Smooth muscle cell (in vitro differentiated cells): ENCODE data around the gene GNG11. TPM values are rescaled to one million over a fixed set of nuclear protein-coding genes. Genes with fewer than 3 reads are reported as not detected.

Experiments used
- DNase-seq: peaks from one replicate; lab custom pipeline; 2025; ENCODE audit not compliant: unreplicated experiment; lab: John Stamatoyannopoulos, UW
- H2AFZ ChIP-seq: fragments of 200-600 bp; sonication (generic); 2 replicates; pipeline ENCODE4 v1.6.0; 2016; ENCODE audit warnings: antibody characterized with exemption, low read depth, mild to moderate bottlenecking
- H3F3A ChIP-seq: fragments of 200-600 bp; sonication (generic); 2 replicates; pipeline ENCODE4 v1.6.0; 2017; ENCODE audit warnings: antibody characterized with exemption, low read depth
- H3K27ac ChIP-seq: fragments of 200-600 bp; sonication (generic); 2 replicates; pipeline ENCODE4 v1.5.1; 2016; ENCODE audit warnings: low read depth, mild to moderate bottlenecking
- H3K27me3 ChIP-seq: fragments of 200-600 bp; sonication (generic); 2 replicates; pipeline ENCODE4 v1.6.1; 2016; ENCODE audit warnings: low read depth, mild to moderate bottlenecking
- H3K36me3 ChIP-seq: fragments of 200-600 bp; sonication (generic); 2 replicates; pipeline ENCODE4 v1.5.1; 2016; ENCODE audit warnings: low read depth
- H3K4me1 ChIP-seq: fragments of 200-600 bp; sonication (generic); 2 replicates; pipeline ENCODE4 v1.5.1; 2016; ENCODE audit warnings: low read depth
- H3K4me2 ChIP-seq: fragments of 200-600 bp; sonication (generic); 2 replicates; pipeline ENCODE4 v1.6.0; 2016; ENCODE audit warnings: mild to moderate bottlenecking
- H3K4me3 ChIP-seq: fragments of 200-600 bp; sonication (generic); 2 replicates; pipeline ENCODE4 v1.5.1; 2016; ENCODE audit warnings: mild to moderate bottlenecking
- H3K79me2 ChIP-seq: fragments of 200-600 bp; sonication (generic); 2 replicates; pipeline ENCODE4 v1.6.0; 2016; ENCODE audit warnings: low read depth, mild to moderate bottlenecking
- H3K9ac ChIP-seq: fragments of 200-600 bp; sonication (generic); 2 replicates; pipeline ENCODE4 v1.6.0; 2016; ENCODE audit warnings: low read depth
- H3K9me3 ChIP-seq: fragments of 200-600 bp; sonication (generic); replicated peaks from 2 replicates; pipeline ENCODE4 v1.5.1; 2016; ENCODE audit warnings: low read depth
- H4K20me1 ChIP-seq: fragments of 200-600 bp; sonication (generic); 2 replicates; pipeline ENCODE4 v1.6.0; 2016; ENCODE audit warnings: low read depth
- CTCF ChIP-seq: fragments of 200-600 bp; sonication (generic); IDR thresholded peaks from 2 replicates; pipeline ENCODE4 v1.5.1; 2017; ENCODE audit warnings: borderline replicate concordance, mild to moderate bottlenecking, antibody characterized with exemption; ENCODE audit not compliant: insufficient read depth, poor library complexity, severe bottlenecking
- WGBS: methylation state at CpG from one replicate; pipeline ENCODE4 v1.1.7; 2016; ENCODE audit warnings: low lambda C conversion rate; 5-methylcytosine and 5-hydroxymethylcytosine counted together
- polyA plus RNA-seq: library from polyadenylated mRNA; unstranded; fragments of >200 nt; fragmentation: Nextera tagmentation; extraction: Ambion mirVana; gene quantifications from 2 replicates; pipeline ENCODE4 v1.2.1, GENCODE V29; 2016
- total RNA-seq: library from RNA; depleted of rRNA; stranded (reverse); fragments of >200 nt; gene quantifications from 2 replicates; pipeline ENCODE4 v1.2.3, GENCODE V29; 2014

The GNG11 gene
- total and polyA plus RNA-seq, 2 experiments from 2014 or later = 13.4 to 31.2 TPM

- H3K36me3 ChIP-seq = no peaks in the 10 kb centered on the region
- no peak overlapping the region for H3K4me2 ChIP-seq
- H3K27me3 ChIP-seq = no peaks in the 10 kb centered on the region
- peak overlapping the region; percentile 3 for H2AFZ ChIP-seq
- 70% methylated on average over 3 of the region's 3 CpGs for WGBS
- TF ChIP-seq CTCF = no peak
- no peak overlapping the region for H3K27ac ChIP-seq
- no peaks in the 10 kb centered on the region for H4K20me1 ChIP-seq
- no peak overlapping the region for H3K4me3 ChIP-seq
- no peak for DNase-seq
- no peaks in the 10 kb centered on the region for H3F3A ChIP-seq
- no peaks in the 10 kb centered on the region for H3K4me1 ChIP-seq
- H3K79me2 ChIP-seq = no peaks in the 10 kb centered on the region
- H3K9me3 ChIP-seq = no peaks in the 10 kb centered on the region
- no peak overlapping the region for H3K9ac ChIP-seq
Measured at GRCh38 chr7:93964813-93965212, 43.3 kb downstream of the GNG11 start.

- TF ChIP-seq CTCF = no peak
- Histone ChIP-seq H3K4me2 (no peak overlapping the region), H3K9me3 (no peaks in the 10 kb centered on the region), H3K36me3 (no peaks in the 10 kb centered on the region), H3K27me3 (no peaks in the 10 kb centered on the region), H3K4me3 (no peak overlapping the region), H3F3A (no peaks in the 10 kb centered on the region), H2AFZ (no peak overlapping the region), H4K20me1 (no peaks in the 10 kb centered on the region), H3K27ac (no peak overlapping the region), H3K9ac (no peak overlapping the region), H3K79me2 (no peaks in the 10 kb centered on the region), H3K4me1 (no peaks in the 10 kb centered on the region)
- no peak for DNase-seq
- WGBS = 74% methylated on average over 2 of the region's 2 CpGs
Measured at GRCh38 chr7:93968911-93969620, 47.5 kb downstream of the GNG11 start.

- no peak for DNase-seq
- H3K79me2 ChIP-seq = no peaks in the 10 kb centered on the region
- WGBS = 87% methylated on average over 6 of the region's 6 CpGs
- TF ChIP-seq CTCF = no peak
- H3K9ac ChIP-seq = no peak overlapping the region
- H3K27me3 ChIP-seq = no peaks in the 10 kb centered on the region
- H3K4me2 ChIP-seq = no peak overlapping the region
- H2AFZ ChIP-seq = no peak overlapping the region
- no peaks in the 10 kb centered on the region for H3K9me3 ChIP-seq
- H3K27ac ChIP-seq = no peak overlapping the region
- no peaks in the 10 kb centered on the region for H3F3A ChIP-seq
- no peaks in the 10 kb centered on the region for H4K20me1 ChIP-seq
- no peaks in the 10 kb centered on the region for H3K4me1 ChIP-seq
- no peaks in the 10 kb centered on the region for H3K36me3 ChIP-seq
- H3K4me3 ChIP-seq = no peak overlapping the region
Measured at GRCh38 chr7:93972029-93972725, 50.6 kb downstream of the GNG11 start.
